HG03342 (cell line): ENCODE measurements around the gene USF3.
"Not testable (repeated sequence)": the region's sequence is repeated elsewhere in the genome, so short reads cannot be mapped to it uniquely, and the experiment has no call there.

Experiments used
- ATAC-seq: cut with Tn5 transposase; IDR thresholded peaks from one replicate; pipeline ENCODE4 v1.9.1; 2021; ENCODE audit warnings: mild to moderate bottlenecking, moderate library complexity; ENCODE audit not compliant: unreplicated experiment

The USF3 gene

GRCh38 chr3:113659101-113659541 is 37.3 kb downstream of the USF3 start:
- no peak for ATAC-seq

GRCh38 chr3:113658107-113658506 is 38.3 kb downstream of the USF3 start:
- no peak for ATAC-seq

- ATAC-seq, result no peak
Measured at GRCh38 chr3:113654851-113655250, 41.6 kb downstream of the USF3 start.

- ATAC-seq, result no peak
Measured at GRCh38 chr3:113654310-113654709, 42.1 kb downstream of the USF3 start.

GRCh38 chr3:113649174-113649845 is 47.1 kb downstream of the USF3 start:
- ATAC-seq, result no peak

- no peak for ATAC-seq
Measured at GRCh38 chr3:113648524-113648923, 47.9 kb downstream of the USF3 start.

GRCh38 chr3:113643583-113643982 is 52.9 kb downstream of the USF3 start:
- ATAC-seq, result no peak

- ATAC-seq, result no peak
Measured at GRCh38 chr3:113638910-113639309, 57.5 kb downstream of the USF3 start.

- ATAC-seq, result no peak
Measured at GRCh38 chr3:113637756-113638155, 58.7 kb downstream of the USF3 start.

GRCh38 chr3:113636034-113636433 is 60.4 kb downstream of the USF3 start:
- ATAC-seq, result not testable (repeated sequence)

GRCh38 chr3:113634782-113635474 is 61.5 kb downstream of the USF3 start:
- no peak for ATAC-seq

GRCh38 chr3:113631573-113631972 is 64.9 kb downstream of the USF3 start:
- ATAC-seq, result no peak

- ATAC-seq, result no peak
Measured at GRCh38 chr3:113630956-113631542, 65.4 kb downstream of the USF3 start.

GRCh38 chr3:113629584-113630421 is 66.6 kb downstream of the USF3 start:
- ATAC-seq, result no peak

GRCh38 chr3:113628788-113629187 is 67.7 kb downstream of the USF3 start:
- ATAC-seq, result no peak

GRCh38 chr3:113628316-113628715 is 68.1 kb downstream of the USF3 start:
- ATAC-seq, result no peak

- peak; percentile 55 for ATAC-seq
Measured at GRCh38 chr3:113626503-113627371, 69.7 kb downstream of the USF3 start.

- no peak for ATAC-seq
Measured at GRCh38 chr3:113625834-113626233, 70.6 kb downstream of the USF3 start.

GRCh38 chr3:113623811-113624210 is 72.6 kb downstream of the USF3 start:
- no peak for ATAC-seq

GRCh38 chr3:113623324-113623723 is 73.1 kb downstream of the USF3 start:
- ATAC-seq, result no peak
